Uterus (tissue), 4 donors: Measurements from ENCODE around the gene CTDSPL. TPM values are rescaled to one million over a fixed set of nuclear protein-coding genes. Genes with fewer than 3 reads are reported as not detected.
"Not testable (repeated sequence)": the region's sequence is repeated elsewhere in the genome, so short reads cannot be mapped to it uniquely, and the experiment has no call there.

Experiments
- DNase-seq, 2 donors: peaks; one replicate each; pipeline ENCODE4 v3.0.0-alpha.2; 2019 to 2020
- H3K27ac ChIP-seq, 2 donors: fragments of 200-600 bp; sonication (generic); 1 replicate in 1 of 2; 2 replicates in 1 of 2; pipeline ENCODE4 v1.5.1; 2016 to 2018
- H3K27me3 ChIP-seq, 2 donors: fragments of 200-600 bp; sonication (generic); one replicate each; pipeline ENCODE4 v1.5.1; 2018 to 2019; ENCODE audit warnings: control low read depth in 1 of 2
- H3K36me3 ChIP-seq, 2 donors: fragments of 200-600 bp; sonication (generic); one replicate each; pipeline ENCODE4 v1.5.1; 2019; ENCODE audit warnings: control low read depth in 1 of 2
- H3K4me1 ChIP-seq, 2 donors: fragments of 200-600 bp; sonication (generic); one replicate each; pipeline ENCODE4 v1.5.1; 2018 to 2019; ENCODE audit warnings: control low read depth in 1 of 2
- H3K4me3 ChIP-seq, 2 donors: fragments of 200-600 bp; sonication (generic); 1 replicate in 1 of 2; 2 replicates in 1 of 2; pipeline ENCODE4 v1.5.1; 2018 to 2019; ENCODE audit warnings: mild to moderate bottlenecking in 1 of 2
- H3K9me3 ChIP-seq, 2 donors: fragments of 200-600 bp; sonication (generic); one replicate each; pipeline ENCODE4 v1.5.1; 2019; ENCODE audit warnings: control low read depth in 1 of 2
- POLR2A ChIP-seq, 2 donors: fragments of 450-650 bp; IDR thresholded peaks; one replicate each; pipeline ENCODE4 v1.6.1; 2016; ENCODE audit warnings: antibody characterized with exemption in 2 of 2, mild to moderate bottlenecking in 1 of 2, moderate library complexity in 1 of 2
- intact Hi-C: fragments of 100-400 bp; cut with DNase I; formaldehyde crosslinking; loops from one replicate; pipeline ENCODE4 v1.15.1; 2023; ENCODE audit warnings: low total_unique reads
- total RNA-seq, 4 donors: library from RNA; depleted of rRNA in 3 of 4; stranded (reverse); fragments of >200 nt in 3 of 4; gene quantifications; one replicate each; pipeline versions ENCODE4 v1.1.0 to v1.2.4, GENCODE V29; 2014 to 2023
- TF ChIP-seq, protein P1 (sequence below), 4 experiments: fragments of 200-600 bp in 2 of 4; fragments of 450-650 bp in 2 of 4; sonication (generic) in 2 of 4; IDR thresholded peaks; one replicate each; pipeline ENCODE4 v1.5.1; 2016 to 2019; ENCODE audit warnings: antibody characterized with exemption in 4 of 4, mild to moderate bottlenecking in 2 of 4, moderate library complexity in 1 of 4
- donor health status: DM: yes; HTN: yes; CAD: no.

The CTDSPL gene, protein sequence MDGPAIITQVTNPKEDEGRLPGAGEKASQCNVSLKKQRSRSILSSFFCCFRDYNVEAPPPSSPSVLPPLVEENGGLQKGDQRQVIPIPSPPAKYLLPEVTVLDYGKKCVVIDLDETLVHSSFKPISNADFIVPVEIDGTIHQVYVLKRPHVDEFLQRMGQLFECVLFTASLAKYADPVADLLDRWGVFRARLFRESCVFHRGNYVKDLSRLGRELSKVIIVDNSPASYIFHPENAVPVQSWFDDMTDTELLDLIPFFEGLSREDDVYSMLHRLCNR
- 10 to 100 TPM in 3 of 4 donors, 1 to 10 TPM in 1; 6.4 to 55.9 (median 28.7) TPM for total RNA-seq

DNA sequence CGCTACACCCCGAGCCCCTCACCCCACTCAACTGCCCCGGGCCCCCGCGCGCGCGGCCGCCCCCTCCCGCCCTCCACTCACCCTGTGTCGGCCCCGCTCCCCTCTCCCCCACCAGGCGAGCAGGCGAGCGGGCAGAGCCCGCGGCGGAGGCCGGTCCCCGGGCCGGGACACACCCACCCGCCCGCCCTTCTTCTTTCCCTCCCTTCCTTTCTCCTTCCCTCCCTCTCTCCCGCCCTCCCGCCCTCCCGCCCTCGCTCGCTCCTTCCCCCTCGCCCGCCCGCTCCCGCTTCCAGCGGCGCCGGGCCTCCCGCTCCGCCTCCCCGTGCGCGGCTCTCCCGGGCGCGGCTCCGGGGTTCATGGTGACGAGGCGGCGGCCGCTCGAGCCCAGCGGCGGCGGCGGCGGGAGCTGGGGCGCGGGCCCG, at the start of gene CTDSPL:
Gene CTDSPL, plus strand, starts transcription at position 261 of the 422 bp plus-strand sequence. CDS start 320 bp downstream, outside the sequence.
- no peak for TF ChIP-seq POLR2A (IDR thresholded peaks at IDR 0.05)
- TF ChIP-seq, protein P1, sequence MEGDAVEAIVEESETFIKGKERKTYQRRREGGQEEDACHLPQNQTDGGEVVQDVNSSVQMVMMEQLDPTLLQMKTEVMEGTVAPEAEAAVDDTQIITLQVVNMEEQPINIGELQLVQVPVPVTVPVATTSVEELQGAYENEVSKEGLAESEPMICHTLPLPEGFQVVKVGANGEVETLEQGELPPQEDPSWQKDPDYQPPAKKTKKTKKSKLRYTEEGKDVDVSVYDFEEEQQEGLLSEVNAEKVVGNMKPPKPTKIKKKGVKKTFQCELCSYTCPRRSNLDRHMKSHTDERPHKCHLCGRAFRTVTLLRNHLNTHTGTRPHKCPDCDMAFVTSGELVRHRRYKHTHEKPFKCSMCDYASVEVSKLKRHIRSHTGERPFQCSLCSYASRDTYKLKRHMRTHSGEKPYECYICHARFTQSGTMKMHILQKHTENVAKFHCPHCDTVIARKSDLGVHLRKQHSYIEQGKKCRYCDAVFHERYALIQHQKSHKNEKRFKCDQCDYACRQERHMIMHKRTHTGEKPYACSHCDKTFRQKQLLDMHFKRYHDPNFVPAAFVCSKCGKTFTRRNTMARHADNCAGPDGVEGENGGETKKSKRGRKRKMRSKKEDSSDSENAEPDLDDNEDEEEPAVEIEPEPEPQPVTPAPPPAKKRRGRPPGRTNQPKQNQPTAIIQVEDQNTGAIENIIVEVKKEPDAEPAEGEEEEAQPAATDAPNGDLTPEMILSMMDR (IDR thresholded peaks at IDR 0.05): no peak
- Histone ChIP-seq H3K4me3 (peak within 1 kb of the TSS; percentile 56 to 65), H3K27ac (peak within 1 kb of the TSS; percentile 84 to 91), H3K27me3 (no peaks in the 10 kb centered on the region), H3K4me1 (peaks cover 7% of the 10 kb centered on the region in 2 donors), H3K9me3 (no peaks in the 10 kb centered on the region), H3K36me3 (no peaks in the 10 kb centered on the region)
- peak; percentile 38 to 59 for DNase-seq
- intact Hi-C loops: no loop called here

DNA sequence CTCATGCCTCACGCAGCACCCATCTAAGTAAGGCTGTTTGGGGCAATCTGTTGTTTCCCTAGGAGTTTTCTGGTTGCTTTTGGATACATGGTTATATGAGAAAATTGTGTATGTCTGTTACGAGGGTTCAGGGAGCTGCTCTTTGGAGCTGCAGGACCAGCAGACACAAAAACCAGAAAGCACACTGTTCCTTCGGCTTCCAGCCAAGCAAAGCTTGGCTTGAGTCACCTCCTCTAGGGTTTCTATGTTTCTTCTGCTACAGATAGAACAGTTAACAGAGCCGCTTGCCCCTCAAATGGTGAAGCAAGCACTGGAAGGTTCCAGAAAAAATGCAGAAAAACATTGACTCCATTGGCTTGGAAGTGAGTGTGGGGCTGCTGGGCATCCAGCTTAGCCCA, 49.2 kb upstream of the CTDSPL start:
- H3K9me3 ChIP-seq: no peaks in the 10 kb centered on the region
- H3K27ac ChIP-seq: no peak overlapping the region
- TF ChIP-seq, protein P1 (IDR thresholded peaks at IDR 0.05): no peak
- TF ChIP-seq POLR2A (IDR thresholded peaks at IDR 0.05): no peak
- intact Hi-C loops: no loop called here
- peak in 1 of 2 donors; percentile 47 for DNase-seq
- no peaks in the 10 kb centered on the region for H3K4me1 ChIP-seq
- H3K4me3 ChIP-seq: no peak overlapping the region
- no peaks in the 10 kb centered on the region for H3K36me3 ChIP-seq
- H3K27me3 ChIP-seq: no peaks in the 10 kb centered on the region

DNA sequence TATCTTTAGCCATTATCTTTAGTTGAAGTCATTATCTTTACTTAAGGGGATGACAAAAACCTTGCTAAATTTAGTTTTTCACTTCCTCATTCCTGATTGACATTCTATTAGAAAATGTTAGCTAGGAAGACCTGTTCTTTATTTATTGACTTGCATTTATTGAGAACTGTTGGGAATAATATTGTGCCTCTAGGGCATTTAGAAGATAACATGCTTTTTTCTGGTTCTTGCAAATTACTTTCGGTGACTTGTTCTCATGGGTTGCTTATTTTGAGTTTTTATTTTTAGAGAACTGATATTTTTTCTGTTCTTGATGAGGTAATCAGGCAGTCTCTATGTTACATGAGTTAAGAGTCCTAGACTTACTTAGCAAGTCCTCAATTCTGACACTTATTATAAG, 48.3 kb upstream of the CTDSPL start:
- no peaks in the 10 kb centered on the region for H3K4me1 ChIP-seq
- TF ChIP-seq, protein P1 (IDR thresholded peaks at IDR 0.05): no peak
- no peak for TF ChIP-seq POLR2A (IDR thresholded peaks at IDR 0.05)

DNA sequence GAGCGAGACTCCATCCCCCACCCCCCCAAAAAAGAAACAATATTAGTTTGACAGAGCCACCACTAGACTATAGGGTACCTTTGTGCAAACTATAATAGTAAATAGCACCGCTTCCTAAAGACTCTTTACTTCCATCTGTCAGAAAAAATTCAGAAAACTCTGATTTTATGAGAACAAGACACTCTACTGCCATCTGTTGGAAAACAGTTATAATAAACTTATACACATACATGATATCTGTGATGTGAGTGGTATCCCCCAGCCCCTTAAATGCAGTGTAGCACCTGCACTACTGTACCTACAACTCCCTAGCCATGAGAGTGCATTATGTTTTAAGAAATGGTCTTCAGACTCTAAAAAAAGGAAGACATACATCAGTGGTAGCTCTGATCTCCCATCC, 47.1 kb upstream of the CTDSPL start:
- intact Hi-C loops: no loop called here
- no peaks in the 10 kb centered on the region for H3K36me3 ChIP-seq
- no peak for DNase-seq
- H3K4me1 ChIP-seq: no peaks in the 10 kb centered on the region
- no peak overlapping the region for H3K27ac ChIP-seq
- no peak overlapping the region for H3K4me3 ChIP-seq
- H3K9me3 ChIP-seq: no peaks in the 10 kb centered on the region
- TF ChIP-seq, protein P1 (IDR thresholded peaks at IDR 0.05): peak in 2 of 4 experiments; percentile 10 to 11
- no peak for TF ChIP-seq POLR2A (IDR thresholded peaks at IDR 0.05)
- no peaks in the 10 kb centered on the region for H3K27me3 ChIP-seq

More for the DNA sequence above, 48.3 kb upstream of the CTDSPL start:
- no peaks in the 10 kb centered on the region for H3K9me3 ChIP-seq
- no peak for DNase-seq
- H3K27ac ChIP-seq: no peak overlapping the region
- no peaks in the 10 kb centered on the region for H3K27me3 ChIP-seq
- intact Hi-C loops: no loop called here
- no peak overlapping the region for H3K4me3 ChIP-seq
- H3K36me3 ChIP-seq: no peaks in the 10 kb centered on the region

DNA sequence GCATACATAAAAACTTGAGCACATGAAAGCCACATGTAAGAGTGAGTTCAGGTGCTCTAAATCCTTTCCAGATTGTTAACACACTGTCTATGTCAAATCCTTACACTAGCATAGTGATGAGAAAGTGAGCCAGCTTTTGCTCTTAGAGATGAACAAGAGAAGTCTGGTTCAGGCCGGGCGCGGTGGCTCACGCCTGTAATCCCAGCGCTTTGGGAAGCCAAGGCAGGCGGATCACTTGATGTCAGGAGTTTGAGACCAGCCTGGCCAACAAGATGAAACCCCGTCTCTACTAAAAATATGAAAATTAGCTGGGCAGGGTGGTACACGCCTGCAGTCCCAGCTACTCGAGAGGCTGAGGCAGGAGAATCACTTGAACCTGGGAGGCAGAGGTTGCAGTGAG, 46.5 kb upstream of the CTDSPL start:
- DNase-seq, H3K27ac ChIP-seq, H3K4me1 ChIP-seq, intact Hi-C loops, H3K9me3 ChIP-seq, H3K36me3 ChIP-seq, H3K4me3 ChIP-seq, H3K27me3 ChIP-seq: not testable (repeated sequence)
